ENCODE results near the gene SELENOM.

Gene SELENOM, protein sequence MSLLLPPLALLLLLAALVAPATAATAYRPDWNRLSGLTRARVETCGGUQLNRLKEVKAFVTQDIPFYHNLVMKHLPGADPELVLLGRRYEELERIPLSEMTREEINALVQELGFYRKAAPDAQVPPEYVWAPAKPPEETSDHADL

DNA sequence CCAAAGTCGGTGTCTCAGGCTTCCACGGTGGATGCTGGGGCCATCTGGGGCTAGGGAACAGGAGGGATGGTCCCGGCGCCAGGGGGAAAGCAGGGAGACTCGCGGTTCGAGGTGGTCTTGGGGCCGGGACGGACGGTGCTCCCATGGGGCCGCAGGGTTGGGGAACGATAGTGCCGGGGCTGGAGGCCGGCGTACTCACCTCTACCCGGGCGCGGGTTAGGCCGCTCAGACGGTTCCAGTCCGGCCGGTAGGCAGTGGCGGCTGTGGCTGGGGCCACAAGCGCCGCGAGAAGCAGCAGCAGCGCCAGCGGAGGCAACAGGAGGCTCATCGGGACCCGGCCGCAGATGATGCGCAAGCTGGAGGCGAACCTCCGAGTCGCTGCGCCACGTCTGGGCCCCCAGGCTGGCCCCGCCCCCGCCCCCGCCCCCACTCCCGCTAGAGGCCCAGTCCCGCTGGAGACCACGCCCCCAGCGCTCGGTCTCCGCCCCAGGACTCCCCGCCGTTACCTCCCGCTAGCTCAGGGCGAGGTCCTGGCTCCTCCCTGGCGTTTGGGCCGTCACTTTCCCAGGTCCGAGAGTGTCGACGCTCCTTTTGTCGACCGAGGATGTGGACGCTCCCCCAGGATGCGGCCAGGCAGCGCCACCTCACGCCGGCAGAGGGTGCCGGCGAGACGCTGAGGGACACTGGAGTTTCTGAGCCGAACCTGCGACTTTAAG lies at the start of gene SELENOM:
Gene SELENOM, minus strand, starts transcription at position 391 of the 716 bp plus-strand sequence. Its CDS starts 63 bp downstream, at position 328.
- TF ChIP-seq, protein P1, sequence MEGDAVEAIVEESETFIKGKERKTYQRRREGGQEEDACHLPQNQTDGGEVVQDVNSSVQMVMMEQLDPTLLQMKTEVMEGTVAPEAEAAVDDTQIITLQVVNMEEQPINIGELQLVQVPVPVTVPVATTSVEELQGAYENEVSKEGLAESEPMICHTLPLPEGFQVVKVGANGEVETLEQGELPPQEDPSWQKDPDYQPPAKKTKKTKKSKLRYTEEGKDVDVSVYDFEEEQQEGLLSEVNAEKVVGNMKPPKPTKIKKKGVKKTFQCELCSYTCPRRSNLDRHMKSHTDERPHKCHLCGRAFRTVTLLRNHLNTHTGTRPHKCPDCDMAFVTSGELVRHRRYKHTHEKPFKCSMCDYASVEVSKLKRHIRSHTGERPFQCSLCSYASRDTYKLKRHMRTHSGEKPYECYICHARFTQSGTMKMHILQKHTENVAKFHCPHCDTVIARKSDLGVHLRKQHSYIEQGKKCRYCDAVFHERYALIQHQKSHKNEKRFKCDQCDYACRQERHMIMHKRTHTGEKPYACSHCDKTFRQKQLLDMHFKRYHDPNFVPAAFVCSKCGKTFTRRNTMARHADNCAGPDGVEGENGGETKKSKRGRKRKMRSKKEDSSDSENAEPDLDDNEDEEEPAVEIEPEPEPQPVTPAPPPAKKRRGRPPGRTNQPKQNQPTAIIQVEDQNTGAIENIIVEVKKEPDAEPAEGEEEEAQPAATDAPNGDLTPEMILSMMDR (IDR thresholded peaks at IDR 0.05; ENCODE audit: low read depth, low read length), result peak; percentile 98
- in situ Hi-C loops (cut with HindIII; ENCODE audit: low sequenced_read_pairs), result no loop called here
- peak within 1 kb of the TSS; percentile 79 for H3K4me3 ChIP-seq (ENCODE audit: low read depth, low read length)
- peak; percentile 99 for DNase-seq (ENCODE audit: low read depth, low spot score)

DNA sequence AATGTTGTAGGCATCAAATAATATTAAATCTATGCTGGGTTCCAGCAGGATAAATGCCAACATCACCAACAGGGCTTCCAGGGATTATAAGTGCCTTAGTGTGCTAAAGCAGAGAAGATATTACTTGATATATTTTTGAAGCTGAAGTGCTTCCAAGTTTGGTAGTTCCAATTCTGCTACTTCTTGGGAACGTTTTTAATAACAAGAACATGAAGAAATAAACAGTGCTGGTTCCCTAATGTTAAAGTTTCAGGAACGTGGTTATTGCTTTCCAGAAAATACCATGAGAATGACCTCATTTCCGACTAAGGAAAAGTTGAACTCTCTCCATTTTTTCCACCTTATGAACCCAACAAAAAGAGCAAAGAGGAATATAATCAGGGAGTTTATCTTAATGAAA lies 48.1 kb upstream of the SELENOM start:
- H3K4me3 ChIP-seq (ENCODE audit: low read depth, low read length), result no peak overlapping the region
- in situ Hi-C loops (cut with HindIII; ENCODE audit: low sequenced_read_pairs), result no loop called here
- peak; percentile 14 for DNase-seq (ENCODE audit: low read depth, low spot score)
- TF ChIP-seq, protein P1 (IDR thresholded peaks at IDR 0.05; ENCODE audit: low read depth, low read length), result no peak

DNA sequence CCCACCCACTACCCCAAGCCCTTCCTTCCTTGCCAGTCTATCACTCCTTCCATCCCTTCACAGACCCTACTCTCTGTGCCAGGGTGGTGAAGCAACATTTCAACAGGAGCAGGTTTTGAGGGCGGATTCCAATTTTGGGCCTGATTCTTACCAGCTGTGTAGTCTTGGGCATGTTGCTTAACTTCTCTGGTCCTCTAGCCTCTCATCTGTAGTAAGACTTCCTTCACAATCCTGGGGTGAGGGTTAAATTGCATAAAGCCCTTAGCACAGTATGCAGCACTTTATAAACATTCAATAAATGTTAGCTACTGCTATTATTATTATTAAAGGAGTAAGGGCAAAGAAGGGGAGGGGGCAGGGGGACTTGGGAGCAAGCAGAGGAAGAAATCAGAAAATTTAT lies 47.6 kb upstream of the SELENOM start:
- TF ChIP-seq, protein P1 (IDR thresholded peaks at IDR 0.05; ENCODE audit: low read depth, low read length), result no peak
- no peak overlapping the region for H3K4me3 ChIP-seq (ENCODE audit: low read depth, low read length)
- in situ Hi-C loops (cut with HindIII; ENCODE audit: low sequenced_read_pairs), result no loop called here
- no peak for DNase-seq (ENCODE audit: low read depth, low spot score)

DNA sequence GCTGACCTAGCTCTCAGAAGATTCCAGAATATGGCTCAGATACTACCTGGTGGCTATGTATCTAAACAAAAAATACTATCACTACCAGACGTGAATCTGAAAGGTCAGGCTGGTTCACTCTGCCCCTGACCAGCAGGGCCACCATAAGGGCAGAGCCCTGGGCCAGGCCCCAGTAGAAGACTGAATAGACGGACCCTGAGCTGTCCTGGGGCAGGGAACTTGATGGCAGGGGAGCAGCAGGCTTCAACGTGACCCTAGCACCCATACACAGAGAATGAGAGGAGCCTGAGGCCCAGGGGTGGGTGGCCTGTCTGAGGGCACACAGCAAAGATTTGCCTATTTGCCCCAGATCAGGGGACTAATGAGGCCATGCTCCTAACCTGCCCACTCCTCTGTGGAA lies 46.0 kb upstream of the SELENOM start:
- in situ Hi-C loops (cut with HindIII; ENCODE audit: low sequenced_read_pairs), result no loop called here
- H3K4me3 ChIP-seq (ENCODE audit: low read depth, low read length), result no peak overlapping the region
- TF ChIP-seq, protein P1 (IDR thresholded peaks at IDR 0.05; ENCODE audit: low read depth, low read length), result no peak
- no peak for DNase-seq (ENCODE audit: low read depth, low spot score)

DNA sequence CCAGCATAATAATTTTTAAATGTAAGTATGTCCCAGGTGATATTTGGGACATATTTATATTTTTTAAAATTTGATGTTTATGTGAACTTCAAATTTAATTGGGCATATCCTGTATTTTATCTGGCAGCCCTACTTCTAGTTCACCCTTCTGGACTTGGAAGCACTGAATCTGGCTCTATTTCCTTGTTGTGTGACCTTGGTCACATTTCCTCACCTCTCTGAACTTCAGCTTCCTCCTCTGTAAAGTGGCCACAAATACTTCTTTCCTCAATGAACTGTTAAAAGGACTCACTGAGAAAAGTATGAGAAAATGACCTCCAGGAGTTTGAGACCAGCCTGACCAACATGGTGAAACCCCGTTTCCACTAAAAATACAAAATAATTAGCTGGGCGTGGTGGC lies 44.5 kb upstream of the SELENOM start:
- no peak for DNase-seq (ENCODE audit: low read depth, low spot score)
- in situ Hi-C loops (cut with HindIII; ENCODE audit: low sequenced_read_pairs), result no loop called here
- TF ChIP-seq, protein P1 (IDR thresholded peaks at IDR 0.05; ENCODE audit: low read depth, low read length), result no peak
- no peak overlapping the region for H3K4me3 ChIP-seq (ENCODE audit: low read depth, low read length)

DNA sequence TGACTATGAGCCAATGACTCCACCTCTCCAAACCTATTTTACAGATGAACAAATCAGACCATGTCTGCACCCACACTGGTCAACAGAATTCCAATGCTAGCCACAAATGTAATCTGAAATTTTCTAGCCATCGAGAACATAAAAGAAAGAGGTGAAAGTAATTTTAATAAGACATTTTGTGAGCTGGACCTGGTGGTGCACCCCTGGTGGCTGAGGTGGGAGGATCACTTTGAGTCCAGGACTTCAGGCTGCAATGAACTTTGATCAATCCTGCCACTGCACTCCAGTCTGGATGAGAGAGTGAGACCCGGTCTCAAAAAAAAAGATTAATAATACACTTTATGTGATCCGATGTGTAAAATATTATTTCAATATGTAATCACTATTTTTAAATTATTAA lies 43.2 kb upstream of the SELENOM start:
- TF ChIP-seq, protein P1 (IDR thresholded peaks at IDR 0.05; ENCODE audit: low read depth, low read length), result peak; percentile 50
- DNase-seq (ENCODE audit: low read depth, low spot score), result no peak
- no peak overlapping the region for H3K4me3 ChIP-seq (ENCODE audit: low read depth, low read length)
- in situ Hi-C loops (cut with HindIII; ENCODE audit: low sequenced_read_pairs), result no loop called here

All from astrocyte of the spinal cord (primary cell).